SKM-1 treated with dmso at 0.1 percent for 144 hours (cell line): ENCODE data around the gene LRRC45.

Experiments
- DNase-seq: peaks from one replicate; lab custom pipeline; 2025; ENCODE audit not compliant: unreplicated experiment; lab: John Stamatoyannopoulos, UW

The LRRC45 gene

GRCh38 chr17:82080048-82080788, 57.1 kb downstream of the LRRC45 start:
- no peak for DNase-seq
